ENCODE measurements around the gene PNPT1.

The PNPT1 gene

DNA sequence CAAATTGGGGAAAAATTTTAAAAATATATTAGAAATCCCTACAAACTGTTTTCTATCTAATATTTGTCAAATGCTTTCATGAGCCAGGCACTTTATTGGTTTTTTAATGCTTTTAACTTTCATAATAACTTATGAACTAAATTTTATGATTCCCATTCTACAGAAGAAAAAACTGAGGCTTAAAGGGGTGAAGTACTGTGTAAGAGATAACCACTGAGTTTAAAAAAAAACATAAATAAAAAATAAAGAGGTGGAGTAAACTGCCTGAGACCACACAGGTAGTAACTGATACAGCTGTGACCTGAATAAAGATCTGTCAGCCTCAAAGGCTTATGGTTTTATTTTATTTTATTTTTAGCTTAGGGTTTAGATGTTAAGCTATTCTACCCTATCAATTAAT lies 24.7 kb downstream of the PNPT1 start:
- no peak for DNase-seq (ENCODE audit: low read depth)

DNA sequence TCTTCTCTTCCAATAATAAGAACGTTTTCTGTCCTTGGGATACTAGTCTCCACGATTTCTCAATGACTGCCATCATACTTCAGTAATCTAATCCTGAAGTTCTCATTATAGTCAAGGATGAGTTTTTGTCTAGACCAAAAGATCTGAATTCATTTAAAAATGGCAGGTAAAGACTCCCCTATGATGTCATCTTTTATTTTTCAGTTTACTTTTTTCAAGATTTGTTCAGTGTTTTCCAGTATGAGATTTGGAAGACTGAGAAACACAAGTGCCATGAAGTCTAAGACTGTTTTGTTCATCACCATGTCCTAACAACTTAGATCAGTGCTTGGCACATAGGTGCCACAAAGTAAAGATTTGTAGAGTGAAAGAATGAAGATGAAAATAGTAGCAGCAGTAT lies 40.4 kb downstream of the PNPT1 start:
- DNase-seq (ENCODE audit: low read depth): no peak

DNA sequence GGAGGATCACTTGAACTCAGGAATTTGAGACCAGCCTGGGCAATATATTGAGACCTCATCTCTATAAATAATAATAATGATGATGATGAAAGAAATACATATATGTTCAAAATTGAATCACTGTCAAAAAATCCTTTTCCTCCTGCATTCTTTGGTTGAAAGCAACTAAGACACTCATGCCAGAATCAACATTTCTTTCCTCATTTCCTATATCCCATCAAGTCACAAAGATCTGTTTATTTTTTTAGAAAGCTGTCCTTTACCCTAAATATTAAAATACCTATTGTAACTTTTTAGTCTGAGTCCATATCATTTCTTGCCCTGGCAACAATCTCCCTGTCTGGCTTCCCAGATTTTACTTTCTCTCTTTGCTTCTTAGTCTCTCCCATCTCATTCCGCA lies 44.4 kb downstream of the PNPT1 start:
- no peak for DNase-seq (ENCODE audit: low read depth)

DNA sequence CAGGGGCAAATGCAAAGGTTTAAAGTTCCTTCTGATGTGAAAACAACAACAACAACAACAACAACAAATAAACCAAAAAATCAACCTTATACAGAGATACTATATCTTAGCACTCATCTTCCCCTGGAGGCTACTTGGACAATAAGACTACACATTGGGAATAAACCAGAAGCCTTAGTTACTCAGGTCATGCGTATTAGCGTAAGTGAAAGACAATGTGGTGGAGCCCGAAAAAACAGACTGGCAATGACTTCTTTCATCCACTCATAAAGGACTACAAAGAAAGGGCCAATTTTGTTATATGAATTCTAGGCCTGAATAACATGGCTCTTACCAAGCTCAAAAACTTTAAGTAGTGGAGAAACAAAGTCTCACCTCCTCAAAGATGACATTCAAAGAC lies 56.8 kb downstream of the PNPT1 start:
- no peak for DNase-seq (ENCODE audit: low read depth)

DNA sequence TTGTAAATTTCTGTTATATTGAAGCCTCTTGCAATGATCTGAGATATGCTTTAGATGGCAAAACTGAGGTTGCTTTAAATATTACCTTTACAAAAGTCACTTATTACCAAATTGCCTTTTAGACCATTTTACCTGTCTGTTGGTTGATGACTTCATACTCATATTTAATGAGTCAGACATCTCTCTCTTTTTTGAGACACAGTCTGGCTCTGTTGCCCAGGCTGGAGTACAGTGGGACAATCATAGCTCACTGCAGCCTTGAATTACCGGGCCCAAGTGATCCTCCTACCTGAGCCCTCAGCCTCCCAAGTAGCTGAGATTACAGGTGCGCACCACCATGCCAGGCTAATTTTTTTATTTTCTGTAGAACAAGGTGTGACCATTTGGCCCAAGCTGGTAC lies 64.7 kb downstream of the PNPT1 start:
- no peak for DNase-seq (ENCODE audit: low read depth)

DNA sequence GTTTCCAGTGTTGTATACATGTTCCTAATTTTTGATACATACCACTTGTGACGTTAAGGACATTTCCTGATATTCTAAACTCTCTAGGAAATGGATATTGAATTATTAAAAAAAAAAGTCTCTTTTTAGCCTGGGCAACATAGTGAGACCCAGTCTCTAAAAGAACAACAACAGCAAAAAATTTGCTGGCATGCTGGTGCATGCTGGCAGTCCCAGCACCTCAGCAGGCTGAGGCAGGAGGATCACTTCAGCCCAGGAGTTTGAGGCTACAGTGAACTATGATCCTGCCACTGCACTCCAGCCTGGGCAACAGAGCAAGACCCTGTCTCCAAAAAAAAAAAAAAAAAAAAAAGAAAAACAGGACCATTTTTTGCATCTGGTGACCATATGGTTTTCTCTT lies 65.7 kb downstream of the PNPT1 start:
- no peak for DNase-seq (ENCODE audit: low read depth)

DNA sequence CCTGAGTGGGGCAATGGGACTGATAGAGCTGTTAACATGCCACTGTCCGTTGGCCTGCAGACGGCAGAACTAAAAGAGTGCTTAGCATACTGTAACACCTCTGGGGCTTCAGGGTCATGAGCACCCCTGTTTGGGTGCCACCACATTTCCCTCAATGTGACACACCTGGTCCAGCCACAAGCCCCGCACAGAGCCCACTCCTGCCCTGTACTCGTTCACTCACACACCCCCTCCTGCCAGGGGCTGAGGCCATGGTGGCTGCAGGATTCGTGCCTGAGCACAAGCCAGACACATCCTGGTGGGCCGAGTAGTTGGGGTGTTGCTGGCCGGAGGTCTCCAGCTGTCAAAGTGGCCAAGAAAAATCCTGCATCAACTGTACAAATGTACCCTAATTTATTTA lies 71.8 kb downstream of the PNPT1 start:
- DNase-seq (ENCODE audit: low read depth): no peak

GRCh38 chr2:55620123-55620779 lies 73.4 kb downstream of the PNPT1 start:
- DNase-seq (ENCODE audit: low read depth): no peak

DNA sequence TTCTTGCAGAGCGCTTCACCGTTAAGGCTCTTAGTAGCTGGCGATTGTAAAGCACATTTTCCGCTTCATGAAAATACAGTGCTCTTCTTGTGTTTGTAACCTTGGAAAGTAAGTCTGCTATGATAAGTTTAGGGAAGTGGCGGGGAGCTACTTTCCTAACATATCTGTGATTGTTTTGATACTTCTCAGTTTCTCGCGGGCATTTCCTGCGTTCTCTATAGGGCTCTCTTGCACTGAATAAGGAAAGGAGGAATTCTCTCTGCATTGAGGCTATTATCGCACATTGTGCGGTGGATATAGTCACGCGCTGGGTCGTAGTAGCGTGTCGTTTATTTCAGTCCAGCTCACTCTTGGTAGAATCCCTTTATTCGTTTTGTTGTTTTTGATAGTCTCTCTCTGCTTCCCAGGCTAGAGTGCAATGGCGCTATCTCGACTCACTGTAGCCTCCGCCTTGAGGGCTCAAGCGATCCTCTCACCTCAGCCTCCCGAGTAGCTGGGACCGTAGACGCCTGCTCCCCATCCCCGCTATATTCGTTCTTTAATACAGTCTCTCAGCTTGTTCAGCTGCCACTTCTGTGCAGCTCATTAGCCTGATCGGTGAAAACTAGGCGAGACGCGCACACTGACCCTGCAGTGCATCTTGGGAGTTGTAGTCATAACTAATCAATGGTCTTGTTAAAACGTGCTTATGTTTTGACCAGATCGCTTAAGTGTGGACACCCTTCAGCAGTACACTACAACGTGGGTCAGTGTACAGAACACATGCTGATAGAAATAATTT lies 75.2 kb downstream of the PNPT1 start:
- peak; percentile 30 for DNase-seq (ENCODE audit: low read depth)

- no peak for DNase-seq (ENCODE audit: low read depth)
Measured at GRCh38 chr2:55618025-55618274, 75.7 kb downstream of the PNPT1 start.

- DNase-seq (ENCODE audit: low read depth): peak; percentile 95
Measured at GRCh38 chr2:55617175-55618024, 76.2 kb downstream of the PNPT1 start, which contains the start of gene PPP4R3B. TSS of gene PPP4R3B (minus strand) at chr2:55617622. CDS start at chr2:55617285, 337 bp downstream.

GRCh38 chr2:55616551-55617174 lies 77.0 kb downstream of the PNPT1 start:
- peak; percentile 16 for DNase-seq (ENCODE audit: low read depth)

GRCh38 chr2:55611997-55612396 lies 81.6 kb downstream of the PNPT1 start:
- no peak for DNase-seq (ENCODE audit: low read depth)

DNA sequence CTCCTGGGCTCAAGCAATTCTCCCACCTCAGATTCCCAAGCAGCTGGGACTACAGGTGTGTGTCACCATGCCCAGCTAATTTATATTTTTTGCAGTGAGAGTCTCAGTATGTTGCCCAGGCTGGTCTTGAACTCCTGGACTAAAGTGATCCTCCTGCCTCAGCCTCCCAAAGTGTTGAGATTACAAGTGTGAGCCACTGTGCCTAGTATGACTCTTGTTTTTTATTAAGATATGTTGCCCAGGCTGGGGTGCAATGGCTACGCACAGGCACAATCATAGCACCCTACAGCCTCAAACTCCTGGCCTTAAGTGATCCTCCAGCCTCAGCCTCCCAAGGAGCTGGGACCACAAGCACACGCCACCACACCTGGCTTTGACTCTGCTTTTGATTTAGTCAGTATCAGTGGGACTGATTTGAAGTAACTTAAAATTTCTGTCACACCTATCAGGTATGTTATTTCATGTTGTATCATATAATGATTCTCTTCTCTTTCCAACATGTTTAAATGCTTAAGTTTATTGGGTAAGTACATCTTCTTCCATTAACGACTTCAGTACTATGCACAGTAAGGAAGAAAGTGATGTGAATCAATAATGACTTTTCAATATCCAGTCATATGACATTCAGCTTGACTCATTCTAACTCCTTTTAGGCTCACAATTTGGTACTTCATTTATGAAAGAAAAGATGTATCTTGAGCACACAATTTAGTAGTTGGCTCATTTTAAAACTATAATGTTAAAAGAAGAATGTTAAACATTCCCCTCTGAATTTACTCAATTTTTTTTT lies 82.5 kb downstream of the PNPT1 start:
- no peak for DNase-seq (ENCODE audit: low read depth)

GRCh38 chr2:55609938-55610578 lies 83.6 kb downstream of the PNPT1 start:
- DNase-seq (ENCODE audit: low read depth): no peak

DNA sequence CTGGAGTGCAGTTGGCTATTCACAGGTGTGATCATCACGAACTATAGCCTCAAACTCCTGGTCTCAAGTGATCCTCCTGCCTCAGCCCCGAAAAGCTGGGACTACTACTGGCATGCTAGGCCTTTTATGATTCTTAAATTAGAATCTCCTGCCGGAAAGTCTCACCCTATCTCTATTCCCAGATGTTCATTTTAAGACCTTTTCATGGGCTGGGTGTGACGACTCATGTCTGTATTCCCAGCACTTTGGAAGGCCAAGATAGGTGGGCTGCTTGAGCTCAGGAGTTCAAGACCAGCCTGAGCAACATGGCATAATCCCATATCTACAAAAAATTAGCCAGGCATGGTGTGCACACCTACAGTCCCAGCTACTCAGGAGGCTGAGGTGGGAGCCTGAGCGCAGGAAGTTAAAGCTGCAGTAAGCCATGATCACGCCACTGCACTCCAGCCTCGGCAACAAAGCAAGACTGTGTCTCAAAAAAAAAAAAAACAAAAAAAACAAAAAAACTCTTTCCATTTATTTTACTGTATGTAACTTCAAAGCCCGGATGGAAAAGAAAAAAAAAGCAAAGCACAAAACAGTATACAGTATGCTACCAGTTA lies 84.3 kb downstream of the PNPT1 start:
- DNase-seq (ENCODE audit: low read depth): no peak

DNA sequence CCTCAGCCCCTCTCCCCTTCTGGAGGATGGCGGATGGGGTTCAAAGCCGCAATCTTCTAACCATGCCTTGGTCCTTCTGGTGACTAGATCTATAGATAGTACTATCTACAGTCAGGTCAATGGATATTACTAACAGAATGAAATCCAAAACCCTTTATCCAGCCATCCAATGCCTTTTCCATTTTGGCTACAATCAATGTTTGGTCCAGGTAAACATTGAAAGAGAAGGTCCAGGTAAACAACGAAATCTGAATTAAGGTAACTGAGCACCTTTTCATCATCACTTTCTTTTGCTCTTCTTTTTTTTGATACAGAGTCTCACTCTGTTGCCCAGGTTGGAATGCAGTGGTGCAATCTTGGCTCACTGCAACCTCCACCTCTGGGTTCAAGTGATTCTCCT lies 85.9 kb downstream of the PNPT1 start:
- DNase-seq (ENCODE audit: low read depth): no peak

DNA sequence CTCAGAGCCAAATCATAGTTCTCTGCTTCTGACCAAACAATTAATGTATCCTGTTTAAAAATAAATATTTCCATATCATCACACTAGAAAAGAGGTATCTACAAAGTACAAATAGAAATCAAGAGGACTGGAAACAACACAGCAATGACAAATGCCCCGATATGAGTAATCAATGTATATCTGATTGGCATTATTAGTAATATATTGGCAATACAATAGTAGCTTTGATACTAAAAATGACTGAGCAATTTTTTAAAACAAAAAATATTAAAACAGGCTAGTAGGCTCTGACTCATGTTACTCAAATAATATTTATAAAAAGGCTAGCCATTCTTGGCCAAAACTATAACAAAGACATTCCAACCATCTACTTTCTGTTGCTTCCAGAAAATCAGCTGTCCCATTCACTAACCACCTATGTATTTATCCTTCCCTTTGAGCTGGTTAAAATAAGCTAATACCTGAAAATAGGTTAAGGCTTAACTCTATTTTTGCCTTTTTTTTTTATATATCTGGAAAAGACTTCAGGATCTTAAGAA lies 89.5 kb downstream of the PNPT1 start:
- no peak for DNase-seq (ENCODE audit: low read depth)

- no peak for DNase-seq (ENCODE audit: low read depth)
Measured at GRCh38 chr2:55601849-55602248, 91.8 kb downstream of the PNPT1 start.

DNA sequence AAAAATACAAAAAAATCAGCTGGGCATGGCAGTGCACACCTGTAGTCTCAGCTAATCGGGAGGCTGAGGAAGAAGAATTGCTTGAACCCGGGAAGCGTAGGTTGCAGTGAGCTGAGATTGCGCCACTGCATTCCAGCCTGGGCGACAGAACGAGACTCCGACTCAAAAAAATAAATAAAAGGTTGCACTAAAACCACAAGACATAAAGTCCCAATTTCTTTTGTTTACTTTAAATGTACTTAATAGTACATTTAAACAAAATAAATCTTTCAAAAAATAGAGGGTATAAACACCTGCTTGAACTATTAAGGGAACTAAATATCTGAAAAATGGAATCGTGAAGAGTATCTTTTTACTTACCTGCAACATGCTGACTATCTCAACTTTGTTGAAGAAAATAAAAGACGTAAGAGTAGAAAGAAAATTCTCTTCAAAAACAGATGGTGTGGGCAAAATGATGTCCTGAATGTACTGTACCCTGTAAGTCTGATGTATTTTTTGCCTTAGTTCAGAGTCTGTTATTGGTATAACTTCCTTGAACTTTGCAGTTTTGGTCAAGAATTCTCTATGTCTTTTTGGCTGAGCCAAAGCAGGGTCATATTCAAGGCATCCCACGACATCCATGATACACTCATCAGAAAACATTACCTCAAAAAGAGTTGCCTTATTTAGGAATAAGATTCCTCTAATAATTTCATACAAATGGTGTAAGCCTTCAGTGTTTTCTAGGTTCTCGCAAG lies 95.4 kb downstream of the PNPT1 start:
- DNase-seq (ENCODE audit: low read depth): no peak

Data from HS-5 (cell line).